ENCODE results near the gene CHTOP.

Gene CHTOP

DNA sequence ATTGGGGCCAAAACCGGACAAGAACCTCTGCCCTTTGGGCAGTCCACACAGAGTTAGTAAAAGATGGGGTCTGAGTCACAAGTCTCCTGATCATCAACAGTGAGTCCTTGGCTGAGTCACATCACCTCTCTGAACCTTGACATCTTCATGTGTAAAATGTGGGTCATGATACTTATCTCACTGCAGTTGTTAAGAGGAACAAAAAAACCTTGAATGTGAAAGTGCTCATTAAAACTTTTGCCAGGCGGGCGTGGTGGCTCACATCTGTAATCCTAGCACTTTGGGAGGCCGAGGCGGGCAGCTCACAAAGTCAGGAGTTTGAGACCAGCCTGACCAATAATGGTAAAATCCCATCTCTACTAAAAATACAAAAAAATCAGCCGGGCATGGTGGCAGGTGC lies 36.7 kb upstream of the CHTOP start:
- TF ChIP-seq, protein P1, sequence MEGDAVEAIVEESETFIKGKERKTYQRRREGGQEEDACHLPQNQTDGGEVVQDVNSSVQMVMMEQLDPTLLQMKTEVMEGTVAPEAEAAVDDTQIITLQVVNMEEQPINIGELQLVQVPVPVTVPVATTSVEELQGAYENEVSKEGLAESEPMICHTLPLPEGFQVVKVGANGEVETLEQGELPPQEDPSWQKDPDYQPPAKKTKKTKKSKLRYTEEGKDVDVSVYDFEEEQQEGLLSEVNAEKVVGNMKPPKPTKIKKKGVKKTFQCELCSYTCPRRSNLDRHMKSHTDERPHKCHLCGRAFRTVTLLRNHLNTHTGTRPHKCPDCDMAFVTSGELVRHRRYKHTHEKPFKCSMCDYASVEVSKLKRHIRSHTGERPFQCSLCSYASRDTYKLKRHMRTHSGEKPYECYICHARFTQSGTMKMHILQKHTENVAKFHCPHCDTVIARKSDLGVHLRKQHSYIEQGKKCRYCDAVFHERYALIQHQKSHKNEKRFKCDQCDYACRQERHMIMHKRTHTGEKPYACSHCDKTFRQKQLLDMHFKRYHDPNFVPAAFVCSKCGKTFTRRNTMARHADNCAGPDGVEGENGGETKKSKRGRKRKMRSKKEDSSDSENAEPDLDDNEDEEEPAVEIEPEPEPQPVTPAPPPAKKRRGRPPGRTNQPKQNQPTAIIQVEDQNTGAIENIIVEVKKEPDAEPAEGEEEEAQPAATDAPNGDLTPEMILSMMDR (IDR thresholded peaks at IDR 0.05) = no peak
- Histone ChIP-seq H3K4me3 (no peak overlapping the region), H3K27ac (no peak overlapping the region)
- no peak for DNase-seq (ENCODE audit: low spot score)

- Histone ChIP-seq H3K27ac (no peak overlapping the region), H3K4me3 (no peak overlapping the region)
- DNase-seq (ENCODE audit: low spot score) = no peak
- TF ChIP-seq, protein P1 (IDR thresholded peaks at IDR 0.05) = no peak
Observed at GRCh38 chr1:153598309-153599172, 35.3 kb upstream of the CHTOP start.

GRCh38 chr1:153599847-153600246 lies 34.0 kb upstream of the CHTOP start:
- Histone ChIP-seq H3K27ac (no peak overlapping the region), H3K4me3 (no peak overlapping the region)
- DNase-seq (ENCODE audit: low spot score) = no peak
- TF ChIP-seq, protein P1 (IDR thresholded peaks at IDR 0.05) = no peak

GRCh38 chr1:153602749-153603148 lies 31.1 kb upstream of the CHTOP start:
- no peak for DNase-seq (ENCODE audit: low spot score)
- Histone ChIP-seq H3K27ac (no peak overlapping the region), H3K4me3 (no peak overlapping the region)
- TF ChIP-seq, protein P1 (IDR thresholded peaks at IDR 0.05) = no peak

DNA sequence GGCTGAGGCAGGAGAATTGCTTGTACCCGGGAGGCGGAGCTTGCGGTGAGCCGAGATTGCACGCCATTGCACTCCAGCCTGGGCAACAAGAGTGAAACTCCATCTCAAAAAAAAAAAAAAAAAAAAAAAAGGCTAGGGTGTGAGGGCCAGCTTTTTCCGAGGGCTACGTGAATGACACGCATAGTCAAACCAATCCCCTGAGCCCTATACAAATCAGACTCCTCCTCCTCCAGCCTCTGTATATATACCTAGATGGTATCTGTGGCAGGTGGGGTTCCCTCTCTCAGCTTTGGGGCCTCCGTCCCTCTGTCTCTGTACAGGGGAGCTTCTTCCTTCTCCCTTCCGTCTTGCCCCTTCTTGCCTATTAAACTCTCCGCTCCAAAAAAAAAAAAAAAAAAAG lies 27.7 kb upstream of the CHTOP start:
- no peak for DNase-seq (ENCODE audit: low spot score)
- TF ChIP-seq, protein P1 (IDR thresholded peaks at IDR 0.05) = no peak
- Histone ChIP-seq H3K27ac (no peak overlapping the region), H3K4me3 (no peak overlapping the region)

DNA sequence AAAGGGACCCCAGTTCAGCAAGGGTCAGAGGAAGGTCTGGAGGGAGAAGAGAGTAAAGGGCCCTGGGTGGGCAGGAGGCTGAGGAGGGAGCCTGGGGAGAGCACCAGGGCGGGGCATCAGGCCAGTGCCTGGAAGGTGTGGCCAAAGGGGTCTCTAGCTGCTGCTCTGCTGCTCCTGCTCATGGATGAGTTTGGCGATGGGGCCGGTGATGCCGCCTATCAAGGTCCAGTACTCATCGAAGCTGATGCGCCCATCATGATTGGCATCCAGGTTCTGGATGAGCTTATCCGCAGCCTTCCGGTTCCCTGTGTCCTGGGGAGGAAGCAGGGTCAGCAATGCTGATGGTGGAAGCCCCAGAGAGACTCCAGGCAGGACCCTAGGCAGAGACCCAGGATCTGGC lies 26.5 kb upstream of the CHTOP start:
- Histone ChIP-seq H3K27ac (peak overlapping the region; percentile 80 to 97), H3K4me3 (peak overlapping the region; percentile 86)
- TF ChIP-seq, protein P1 (IDR thresholded peaks at IDR 0.05) = no peak
- DNase-seq (ENCODE audit: low spot score) = no peak

DNA sequence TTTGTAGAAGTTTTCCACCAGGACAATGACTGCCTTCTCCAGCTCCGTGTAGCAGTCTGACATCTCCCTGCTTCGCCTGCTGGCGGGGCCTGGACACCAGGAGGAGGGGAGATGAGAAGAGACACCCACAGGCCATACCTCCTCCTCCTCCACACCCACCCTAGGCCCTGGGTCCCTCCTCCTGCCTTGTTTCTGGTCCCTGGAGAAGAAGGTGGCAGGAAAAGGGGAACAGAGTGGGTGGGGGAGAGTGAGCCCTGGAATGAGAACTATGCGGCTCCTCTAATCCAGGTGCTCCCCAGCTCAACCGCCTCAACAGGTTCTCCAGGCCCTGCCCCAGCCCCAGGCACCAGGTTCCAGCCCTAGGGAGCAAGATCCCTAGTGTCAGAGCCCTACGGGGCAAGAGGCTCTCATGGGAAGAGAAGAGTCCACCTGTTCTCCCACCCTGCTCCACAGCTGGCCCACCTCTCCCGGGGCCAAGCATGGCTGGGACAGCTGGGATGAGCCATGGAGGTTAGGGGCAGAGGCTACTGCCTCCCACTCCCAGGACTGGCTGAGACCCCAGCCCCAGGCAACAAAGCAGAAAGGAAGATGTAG lies 25.7 kb upstream of the CHTOP start:
- TF ChIP-seq, protein P1 (IDR thresholded peaks at IDR 0.05) = no peak
- Histone ChIP-seq H3K27ac (peak overlapping the region; percentile 80 to 97), H3K4me3 (peak overlapping the region; percentile 86)
- DNase-seq (ENCODE audit: low spot score) = no peak

Measured in coronary artery (tissue), 2 donors.